ENCODE measurements around the gene KCNAB1.

DNA sequence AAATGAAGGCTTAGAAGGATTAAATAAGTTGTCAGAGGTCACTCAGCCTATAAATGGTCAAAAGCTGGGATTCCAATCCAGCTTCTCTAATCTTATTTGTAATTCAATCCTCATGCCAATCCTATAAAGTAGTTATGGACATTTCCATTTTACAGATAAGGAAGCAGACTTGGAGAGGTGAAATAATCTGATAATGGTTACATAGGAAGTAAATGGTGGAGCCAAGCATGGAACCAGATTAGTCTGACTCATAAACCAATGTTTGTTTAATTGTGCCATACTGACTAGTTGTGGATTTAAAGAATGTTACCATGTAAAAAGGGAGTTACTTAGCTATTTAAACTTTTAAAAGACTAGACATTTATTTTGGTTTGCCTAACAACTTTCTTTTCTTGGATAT lies 59.7 kb downstream of the KCNAB1 start:
- TF ChIP-seq TARDBP (IDR thresholded peaks at IDR 0.05) (no peak), ELF4 (IDR thresholded peaks at IDR 0.05) (no peak), FOXA1 (IDR thresholded peaks at IDR 0.05) (no peak), SUZ12 (IDR thresholded peaks at IDR 0.05) (no peak), FOXK2 (IDR thresholded peaks at IDR 0.05) (no peak), SP1 (IDR thresholded peaks at IDR 0.05) (no peak), ARNT (IDR thresholded peaks at IDR 0.05) (no peak), HDGF (IDR thresholded peaks at IDR 0.05; ENCODE audit: borderline replicate concordance) (no peak)

Data from HEK293T (cell line).